NCI-H1417 treated with DMSO at 0.1 percent for 48 hours (cell line): ENCODE measurements around the gene ID2.
"Not testable (repeated sequence)": the region's sequence is repeated elsewhere in the genome, so short reads cannot be mapped to it uniquely, and the experiment has no call there.

Experiments used
- DNase-seq: peaks from one replicate; lab custom pipeline; 2025; lab: John Stamatoyannopoulos, UW

ID2 gene

GRCh38 chr2:8684878-8685696 lies 3.2 kb downstream of the ID2 start:
- DNase-seq, result peak; percentile 68

GRCh38 chr2:8685697-8686358 lies 4.0 kb downstream of the ID2 start:
- DNase-seq, result no peak

- DNase-seq, result no peak
Observed at GRCh38 chr2:8691859-8692437, 10.1 kb downstream of the ID2 start.

DNA sequence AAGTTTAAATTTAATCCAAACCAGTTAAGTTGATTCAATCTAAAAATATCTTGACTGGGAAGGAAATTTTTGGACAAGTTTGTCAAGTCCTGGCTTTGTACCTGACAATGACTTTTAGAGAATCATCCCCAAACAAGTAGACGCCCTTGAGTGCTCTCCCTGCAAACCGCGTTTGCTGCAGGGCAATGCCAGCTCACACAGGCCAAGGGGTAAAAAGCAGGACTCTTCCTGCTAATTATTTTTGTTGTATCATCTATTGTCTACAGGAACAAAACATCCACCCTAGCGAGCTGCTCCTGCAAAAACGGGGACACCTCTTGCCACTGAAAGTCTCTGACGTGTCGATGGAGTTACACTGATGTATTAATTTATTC lies 10.9 kb downstream of the ID2 start:
- no peak for DNase-seq

- no peak for DNase-seq
Observed at GRCh38 chr2:8693157-8693821, 11.4 kb downstream of the ID2 start.

GRCh38 chr2:8694737-8695136 lies 12.9 kb downstream of the ID2 start:
- no peak for DNase-seq

- no peak for DNase-seq
Observed at GRCh38 chr2:8697190-8697589, 15.3 kb downstream of the ID2 start.

DNA sequence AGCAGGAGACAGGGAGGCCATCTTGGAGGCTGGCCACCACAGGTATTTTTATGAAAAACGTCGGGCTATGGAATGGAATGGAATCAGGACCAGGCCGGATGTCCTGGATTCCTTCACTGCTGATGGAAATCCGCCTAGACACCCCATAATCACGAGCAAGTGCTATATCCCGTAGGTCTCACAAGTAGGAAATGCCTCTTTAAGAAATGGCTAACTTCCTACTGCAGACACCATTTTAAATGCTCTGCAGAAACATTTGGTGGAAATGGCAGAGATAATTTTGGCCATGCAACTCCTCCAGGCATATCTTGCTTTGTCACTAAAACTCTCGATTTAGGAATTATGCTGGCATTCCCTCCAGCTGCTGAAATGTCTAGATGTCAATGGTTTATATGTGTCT lies 18.0 kb downstream of the ID2 start:
- DNase-seq, result no peak

- DNase-seq, result no peak
Observed at GRCh38 chr2:8701681-8702379, 20.0 kb downstream of the ID2 start.

DNA sequence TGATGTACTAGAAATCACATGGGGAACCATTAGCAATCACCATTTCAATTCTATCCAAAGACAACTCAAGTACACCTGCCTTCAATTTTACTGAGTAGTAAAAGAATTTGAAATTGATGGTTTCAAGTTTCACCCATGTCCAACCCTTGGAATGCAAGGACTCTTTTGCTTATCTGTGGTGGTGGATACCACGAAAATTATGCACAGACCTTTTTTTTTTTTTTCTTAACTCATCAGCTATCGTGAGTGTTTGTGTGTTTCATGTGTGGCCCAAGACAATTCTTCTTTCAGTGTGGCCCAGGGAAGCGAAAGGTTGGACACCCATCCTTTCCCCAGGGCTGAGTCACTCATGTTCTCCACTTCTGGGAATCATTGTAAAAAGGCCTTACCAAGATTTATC lies 23.1 kb downstream of the ID2 start:
- DNase-seq, result no peak

DNA sequence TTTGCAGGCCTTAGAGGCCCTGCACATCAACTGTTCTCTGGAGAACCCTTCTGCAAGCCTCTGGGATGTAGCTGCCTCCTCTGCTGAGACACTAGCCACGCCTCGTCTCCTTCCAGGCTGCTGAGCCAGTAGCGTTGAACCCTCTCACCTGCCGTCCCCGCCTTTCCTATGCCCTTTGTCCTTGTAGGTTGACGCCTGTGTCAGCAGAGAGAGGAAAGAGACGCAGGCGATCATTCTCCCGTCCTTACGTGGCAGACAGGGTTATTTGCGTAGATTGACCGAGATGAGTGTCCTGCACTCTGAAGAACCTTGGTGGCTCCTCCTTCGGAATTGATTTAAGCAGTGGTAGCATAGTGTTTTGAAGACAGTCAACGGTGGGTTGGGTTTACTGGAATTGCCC lies 27.8 kb downstream of the ID2 start:
- DNase-seq, result no peak

GRCh38 chr2:8710951-8711350 lies 29.1 kb downstream of the ID2 start:
- DNase-seq, result no peak

- no peak for DNase-seq
Observed at GRCh38 chr2:8714283-8714682, 32.4 kb downstream of the ID2 start.

DNA sequence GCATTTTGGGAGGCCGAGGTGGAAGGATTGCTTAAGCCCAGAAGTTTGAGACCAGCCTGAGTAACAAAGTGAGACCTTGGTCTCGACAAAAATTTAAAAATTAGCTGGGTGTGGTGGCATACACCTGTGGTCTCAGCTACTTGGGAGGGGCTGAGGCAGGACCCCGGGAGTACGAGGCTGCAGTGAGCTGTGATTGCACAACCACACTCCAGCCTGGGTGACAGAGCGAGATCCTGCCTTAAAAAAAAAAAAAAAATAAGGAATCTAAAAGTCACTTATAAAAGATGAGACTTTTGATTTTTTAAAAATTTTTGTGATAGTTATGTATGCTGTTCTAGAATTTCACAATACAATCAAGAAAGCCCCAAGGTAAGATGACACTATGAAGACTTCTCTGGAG lies 33.1 kb downstream of the ID2 start:
- no peak for DNase-seq

DNA sequence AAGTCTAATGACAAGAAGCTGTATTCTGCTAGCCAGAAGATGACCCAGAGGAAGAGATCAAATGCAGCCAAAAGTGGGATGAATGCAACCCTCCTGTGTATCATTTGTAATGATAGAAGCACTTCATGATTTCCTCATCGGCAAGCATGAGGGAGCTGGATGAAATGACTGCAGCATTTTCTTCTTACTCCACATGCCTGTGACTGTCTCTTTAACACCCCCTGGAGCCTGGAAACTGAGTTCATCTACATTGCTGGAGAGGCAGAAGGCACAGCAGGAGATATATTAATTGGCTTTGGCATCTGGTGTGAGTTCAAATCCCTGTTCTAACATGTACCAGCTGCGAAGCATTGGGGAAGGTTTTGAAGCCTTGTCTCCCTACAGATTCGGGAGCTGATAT lies 37.7 kb downstream of the ID2 start:
- no peak for DNase-seq

DNA sequence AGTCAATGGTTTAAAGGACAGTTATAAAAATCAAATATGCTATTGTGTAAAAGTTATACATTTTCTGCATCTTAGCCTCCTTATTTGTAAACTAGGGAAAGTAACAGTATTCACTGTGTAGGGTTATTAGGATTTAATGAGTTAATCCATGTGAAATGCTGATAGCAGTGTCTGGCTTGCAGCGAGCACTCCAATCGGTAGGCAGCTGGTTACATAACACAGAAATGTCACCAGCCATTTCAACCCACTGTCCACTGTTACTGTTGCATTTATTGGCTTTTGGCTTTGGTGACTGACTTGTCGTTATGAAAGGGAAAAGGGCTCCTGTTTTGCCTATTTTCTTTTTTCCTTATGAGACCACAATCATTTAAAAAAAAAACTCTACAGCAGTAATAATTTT lies 38.9 kb downstream of the ID2 start:
- DNase-seq, result no peak

GRCh38 chr2:8721410-8721809 lies 39.6 kb downstream of the ID2 start:
- no peak for DNase-seq

DNA sequence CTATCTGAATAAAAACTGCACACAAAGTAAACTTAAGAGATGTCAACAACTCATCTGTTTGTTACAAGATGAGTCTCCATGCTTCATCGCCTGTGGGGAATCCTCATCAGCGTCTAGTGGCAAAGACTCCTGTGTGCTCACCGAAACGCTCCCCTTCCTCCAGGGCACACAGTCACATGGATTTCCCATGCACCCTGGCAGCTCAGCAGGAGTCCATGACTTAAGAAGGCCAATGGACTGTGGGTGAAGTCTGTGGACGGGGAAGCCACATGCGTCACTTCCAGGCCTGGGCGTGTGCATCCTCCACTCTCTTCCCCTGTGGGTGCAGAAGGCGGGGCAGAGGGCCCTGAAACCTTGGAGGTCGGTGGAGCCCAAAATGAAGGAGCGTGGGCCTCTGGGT lies 41.1 kb downstream of the ID2 start:
- DNase-seq, result no peak

- no peak for DNase-seq
Observed at GRCh38 chr2:8725838-8726237, 44.0 kb downstream of the ID2 start.

GRCh38 chr2:8728305-8729015 lies 46.6 kb downstream of the ID2 start:
- no peak for DNase-seq

GRCh38 chr2:8729101-8729500 lies 47.2 kb downstream of the ID2 start:
- DNase-seq, result not testable (repeated sequence)

GRCh38 chr2:8729939-8730338 lies 48.1 kb downstream of the ID2 start:
- DNase-seq, result no peak
